Parathyroid adenoma (tissue), 2 donors: ENCODE measurements around the gene IGSF9.

Source experiments
- H2AFZ ChIP-seq: fragments of 300-600 bp; sonication (generic); one replicate; pipeline ENCODE4 v1.7.0; 2017; ENCODE audit warnings: antibody characterized with exemption, mild to moderate bottlenecking
- H3K27ac ChIP-seq: fragments of 300-600 bp; sonication (generic); one replicate; pipeline ENCODE4 v1.7.0; 2017
- H3K27me3 ChIP-seq: fragments of 300-600 bp; sonication (generic); one replicate; pipeline ENCODE4 v1.7.0; 2017; ENCODE audit warnings: low read length; ENCODE audit not compliant: control insufficient read depth, insufficient read depth
- H3K36me3 ChIP-seq: fragments of 300-600 bp; sonication (generic); one replicate; pipeline ENCODE4 v1.7.0; 2017; ENCODE audit warnings: low read length; ENCODE audit not compliant: control insufficient read depth, insufficient read depth
- H3K4me1 ChIP-seq: fragments of 300-600 bp; sonication (generic); one replicate; pipeline ENCODE4 v1.7.0; 2017; ENCODE audit warnings: control low read depth
- H3K4me2 ChIP-seq: fragments of 300-600 bp; sonication (generic); one replicate; pipeline ENCODE4 v1.7.0; 2017; ENCODE audit warnings: low read length
- H3K4me3 ChIP-seq: fragments of 300-600 bp; sonication (generic); one replicate; pipeline ENCODE4 v1.7.0; 2017; ENCODE audit warnings: low read depth, low read length
- H3K79me2 ChIP-seq: fragments of 300-600 bp; sonication (generic); one replicate; pipeline ENCODE4 v1.7.0; 2017; ENCODE audit warnings: control low read depth
- H3K9ac ChIP-seq: fragments of 300-600 bp; sonication (generic); one replicate; pipeline ENCODE4 v1.7.0; 2017; ENCODE audit warnings: mild to moderate bottlenecking
- H3K9me3 ChIP-seq: fragments of 300-600 bp; sonication (generic); one replicate; pipeline ENCODE4 v1.7.0; 2017; ENCODE audit warnings: low read length; ENCODE audit not compliant: control insufficient read depth
- TF ChIP-seq, protein P1 (sequence below): fragments of 300-600 bp; sonication (generic); IDR thresholded peaks from one replicate; pipeline ENCODE4 v1.7.0; 2017; ENCODE audit warnings: antibody characterized with exemption, mild to moderate bottlenecking
- donor health status: primary hyperparathyroidism.

The IGSF9 gene

DNA sequence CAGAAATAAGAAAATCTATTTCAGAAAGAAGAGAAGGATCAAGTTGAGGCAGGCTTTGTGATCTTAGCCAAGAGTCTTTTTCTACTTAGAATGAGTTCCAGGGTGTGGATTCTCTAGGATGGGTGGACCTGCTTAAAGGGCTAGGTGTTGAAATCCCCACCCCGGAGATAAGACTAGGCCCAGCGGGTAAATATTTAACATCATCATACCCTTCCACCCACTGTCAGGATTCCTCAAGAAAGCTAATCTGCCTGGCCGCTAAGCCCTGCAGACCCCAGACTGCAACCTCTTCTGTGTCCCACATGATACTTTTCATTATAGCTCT lies 5.8 kb downstream of the IGSF9 start:
- TF ChIP-seq, protein P1, sequence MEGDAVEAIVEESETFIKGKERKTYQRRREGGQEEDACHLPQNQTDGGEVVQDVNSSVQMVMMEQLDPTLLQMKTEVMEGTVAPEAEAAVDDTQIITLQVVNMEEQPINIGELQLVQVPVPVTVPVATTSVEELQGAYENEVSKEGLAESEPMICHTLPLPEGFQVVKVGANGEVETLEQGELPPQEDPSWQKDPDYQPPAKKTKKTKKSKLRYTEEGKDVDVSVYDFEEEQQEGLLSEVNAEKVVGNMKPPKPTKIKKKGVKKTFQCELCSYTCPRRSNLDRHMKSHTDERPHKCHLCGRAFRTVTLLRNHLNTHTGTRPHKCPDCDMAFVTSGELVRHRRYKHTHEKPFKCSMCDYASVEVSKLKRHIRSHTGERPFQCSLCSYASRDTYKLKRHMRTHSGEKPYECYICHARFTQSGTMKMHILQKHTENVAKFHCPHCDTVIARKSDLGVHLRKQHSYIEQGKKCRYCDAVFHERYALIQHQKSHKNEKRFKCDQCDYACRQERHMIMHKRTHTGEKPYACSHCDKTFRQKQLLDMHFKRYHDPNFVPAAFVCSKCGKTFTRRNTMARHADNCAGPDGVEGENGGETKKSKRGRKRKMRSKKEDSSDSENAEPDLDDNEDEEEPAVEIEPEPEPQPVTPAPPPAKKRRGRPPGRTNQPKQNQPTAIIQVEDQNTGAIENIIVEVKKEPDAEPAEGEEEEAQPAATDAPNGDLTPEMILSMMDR, result no peak
- Histone ChIP-seq H3K36me3 (no peaks in the 10 kb centered on the region), H3K9me3 (no peaks in the 10 kb centered on the region), H3K79me2 (no peaks in the 10 kb centered on the region), H2AFZ (no peak overlapping the region), H3K4me2 (no peak overlapping the region), H3K27ac (no peak overlapping the region), H3K9ac (no peak overlapping the region), H3K27me3 (no peaks in the 10 kb centered on the region), H3K4me3 (no peak overlapping the region), H3K4me1 (peaks cover 4% of the 10 kb centered on the region)

DNA sequence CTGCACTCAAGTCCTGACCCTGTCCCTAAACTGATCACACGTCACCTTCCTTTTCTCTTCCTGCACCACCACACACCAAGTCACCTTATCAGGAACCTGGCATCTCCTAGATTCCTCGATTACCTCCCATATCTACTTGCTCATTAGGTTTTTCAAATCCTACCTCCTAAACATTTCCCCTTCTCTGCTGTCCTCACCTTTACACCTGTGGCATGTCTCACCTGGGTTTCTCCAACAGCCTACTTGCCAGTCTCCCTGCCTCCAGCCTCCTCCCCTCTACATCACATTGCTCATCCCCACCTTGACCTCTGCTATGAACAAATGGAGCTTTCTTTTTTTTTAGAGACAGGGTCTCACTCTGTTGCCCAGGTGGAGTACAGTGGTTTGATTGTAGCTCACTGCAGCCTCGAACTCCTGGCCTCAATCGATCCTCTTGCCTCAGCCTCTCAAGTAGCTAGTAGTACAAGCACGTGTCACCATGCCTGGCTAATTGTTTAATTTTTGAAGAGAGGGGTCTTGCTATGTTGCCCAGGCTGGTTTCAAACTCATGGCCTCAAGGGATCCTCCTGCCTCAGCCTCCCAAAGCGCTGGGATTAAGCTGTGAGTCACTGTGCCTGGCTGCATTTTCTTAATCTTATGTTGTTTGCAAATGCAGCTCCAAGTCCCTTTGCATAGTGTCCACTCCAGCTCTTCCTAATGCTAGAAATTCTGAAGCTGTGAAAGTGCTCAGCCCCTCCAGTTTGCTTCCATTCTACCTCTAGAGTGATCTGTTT lies 6.3 kb downstream of the IGSF9 start:
- no peak overlapping the region for H3K9ac ChIP-seq
- H2AFZ ChIP-seq, result no peak overlapping the region
- H3K36me3 ChIP-seq, result no peaks in the 10 kb centered on the region
- no peak overlapping the region for H3K4me3 ChIP-seq
- H3K4me2 ChIP-seq, result no peak overlapping the region
- TF ChIP-seq, protein P1, result no peak
- no peak overlapping the region for H3K27ac ChIP-seq
- no peaks in the 10 kb centered on the region for H3K27me3 ChIP-seq
- H3K9me3 ChIP-seq, result no peaks in the 10 kb centered on the region
- no peaks in the 10 kb centered on the region for H3K79me2 ChIP-seq
- H3K4me1 ChIP-seq, result peaks cover 4% of the 10 kb centered on the region

DNA sequence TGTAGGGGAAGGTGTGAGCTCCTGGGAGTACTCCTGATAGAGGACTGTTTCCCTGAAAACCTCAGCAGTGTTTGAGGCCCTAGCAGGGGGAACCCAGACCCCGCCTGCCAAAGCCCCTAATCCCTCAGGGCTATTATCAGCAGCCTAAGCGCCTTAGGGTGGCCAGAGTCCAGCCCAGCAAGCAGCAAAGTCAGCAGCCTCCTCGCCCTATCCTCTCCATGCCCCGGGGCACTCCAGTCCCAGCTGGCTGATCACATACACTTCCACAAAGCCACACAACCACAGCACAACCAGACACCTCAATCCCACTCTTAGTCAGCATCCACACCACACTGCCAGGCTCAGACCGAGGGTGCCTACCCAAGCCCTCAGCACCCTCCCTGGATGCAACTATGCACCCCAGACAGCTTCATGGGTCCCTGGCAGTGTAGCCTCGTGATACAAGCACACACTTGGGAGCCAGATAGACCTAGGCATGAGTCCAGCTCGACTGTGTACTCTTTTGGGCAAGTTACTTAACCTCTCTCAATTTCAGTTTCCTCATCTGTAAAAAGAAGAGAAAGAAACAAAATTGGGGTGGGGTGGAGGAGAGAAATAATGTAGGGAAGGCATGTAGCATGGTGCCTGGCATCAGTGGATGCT lies 7.1 kb downstream of the IGSF9 start:
- H3K79me2 ChIP-seq, result no peaks in the 10 kb centered on the region
- H3K4me2 ChIP-seq, result no peak overlapping the region
- H3K27ac ChIP-seq, result no peak overlapping the region
- H3K27me3 ChIP-seq, result no peaks in the 10 kb centered on the region
- H2AFZ ChIP-seq, result no peak overlapping the region
- TF ChIP-seq, protein P1, result no peak
- H3K4me1 ChIP-seq, result peaks cover 4% of the 10 kb centered on the region
- H3K9ac ChIP-seq, result no peak overlapping the region
- H3K36me3 ChIP-seq, result no peaks in the 10 kb centered on the region
- no peaks in the 10 kb centered on the region for H3K9me3 ChIP-seq
- H3K4me3 ChIP-seq, result no peak overlapping the region

DNA sequence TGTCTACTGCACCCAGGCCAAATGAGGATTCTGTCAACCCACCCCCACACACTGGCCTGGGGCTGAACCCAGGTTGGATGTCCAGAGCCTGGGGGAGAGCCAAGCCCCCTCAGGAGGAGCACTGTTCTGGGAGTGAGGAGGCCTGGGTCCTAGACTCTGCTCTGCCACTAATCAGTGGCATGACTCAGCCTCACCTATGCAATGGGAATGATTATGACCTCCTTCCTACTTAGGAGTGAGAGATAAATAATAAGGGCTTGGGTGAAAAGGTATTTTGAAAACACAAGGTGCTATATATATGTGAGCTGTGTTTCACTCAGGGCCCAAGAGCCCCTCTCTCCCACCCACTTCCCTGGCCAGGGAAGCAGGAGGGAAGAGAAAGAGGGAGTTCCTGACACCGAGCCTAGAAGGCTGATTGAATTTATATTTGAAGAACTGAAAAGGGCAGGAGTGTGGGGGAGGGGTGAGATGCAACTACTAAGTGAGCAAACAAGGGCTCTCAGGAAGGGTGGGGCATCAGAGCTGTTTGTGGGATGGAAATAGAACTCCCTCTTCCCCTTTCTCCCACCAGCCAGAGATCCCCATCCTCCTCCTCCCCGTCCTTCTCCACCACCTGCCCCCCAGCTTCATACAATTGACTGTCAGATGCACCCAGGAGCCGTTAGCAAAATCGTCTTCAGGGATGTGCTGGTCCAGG lies 8.2 kb downstream of the IGSF9 start:
- Histone ChIP-seq H3K9me3 (no peaks in the 10 kb centered on the region), H3K79me2 (no peaks in the 10 kb centered on the region), H2AFZ (no peak overlapping the region), H3K9ac (no peak overlapping the region), H3K27me3 (no peaks in the 10 kb centered on the region), H3K4me3 (no peak overlapping the region), H3K4me1 (peaks cover 4% of the 10 kb centered on the region), H3K4me2 (no peak overlapping the region), H3K36me3 (no peaks in the 10 kb centered on the region), H3K27ac (no peak overlapping the region)
- TF ChIP-seq, protein P1, result no peak
